Breast epithelium (tissue), 4 donors: Measurements from ENCODE around the gene NR6A1. TPM values are rescaled to one million over a fixed set of nuclear protein-coding genes. Genes with fewer than 3 reads are reported as not detected.

Experiments used
- DNase-seq, 2 donors: peaks; one replicate each; pipeline ENCODE4 v3.0.0-alpha.2; 2019; ENCODE audit warnings: low spot score in 2 of 2
- H3K27ac ChIP-seq, 2 donors: fragments of 200-600 bp; sonication (generic) in 1 of 2; one replicate each; pipeline ENCODE4 v1.5.1; 2016 to 2019; ENCODE audit warnings: mild to moderate bottlenecking in 1 of 2
- H3K27me3 ChIP-seq, 2 donors: fragments of 200-600 bp; sonication (generic) in 1 of 2; one replicate each; pipeline versions ENCODE4 v1.5.1 to v1.6.0; 2017 to 2019; ENCODE audit warnings: control low read depth in 1 of 2, mild to moderate bottlenecking in 1 of 2
- H3K36me3 ChIP-seq: fragments of 200-600 bp; one replicate; pipeline ENCODE4 v1.5.1; 2019
- H3K4me1 ChIP-seq, 2 donors: fragments of 200-600 bp; sonication (generic); one replicate each; pipeline ENCODE4 v1.5.1; 2016 to 2019; ENCODE audit warnings: control low read depth in 1 of 2
- H3K4me3 ChIP-seq, 3 donors: fragments of 200-600 bp; sonication (generic); 1 replicate in 2 of 3; 2 replicates in 1 of 3; pipeline ENCODE4 v1.5.1; 2016 to 2019; ENCODE audit warnings: mild to moderate bottlenecking in 3 of 3, moderate library complexity in 2 of 3
- H3K9me3 ChIP-seq, 2 donors: fragments of 200-600 bp; sonication (generic) in 1 of 2; one replicate each; pipeline ENCODE4 v1.5.1; 2016 to 2019; ENCODE audit warnings: control low read depth in 1 of 2
- CTCF ChIP-seq, 3 donors: fragments of 450-650 bp; IDR thresholded peaks; one replicate each; pipeline ENCODE4 v1.5.1; 2016 to 2017; ENCODE audit warnings: antibody characterized with exemption in 3 of 3, mild to moderate bottlenecking in 3 of 3, moderate library complexity in 3 of 3
- POLR2A ChIP-seq: fragments of 450-650 bp; IDR thresholded peaks from one replicate; pipeline ENCODE4 v1.6.1; 2016; ENCODE audit warnings: antibody characterized with exemption, mild to moderate bottlenecking, moderate library complexity
- POLR2AphosphoS5 ChIP-seq, 3 donors: sonication (generic); formaldehyde crosslinking; IDR thresholded peaks; one replicate each; pipeline ENCODE4 v1.6.1; 2017; ENCODE audit warnings: antibody characterized with exemption in 3 of 3
- intact Hi-C: fragments of 100-400 bp; cut with DNase I; formaldehyde crosslinking; loops from one replicate; pipeline ENCODE4 v1.15.1; 2023; ENCODE audit warnings: low total_unique reads
- total RNA-seq, 3 donors: library from RNA; depleted of rRNA; stranded (reverse); fragments of >200 nt; gene quantifications; one replicate each; pipeline ENCODE4 v1.1.0, GENCODE V29; 2016

Gene NR6A1
- total RNA-seq, 3 donors from 2014 or later, result 1.3 to 5.3 (median 3.9) TPM

GRCh38 chr9:124671861-124672260 lies 99.2 kb downstream of the NR6A1 start:
- TF ChIP-seq CTCF (IDR thresholded peaks at IDR 0.05) (no peak), POLR2AphosphoS5 (IDR thresholded peaks at IDR 0.05) (no peak), POLR2A (no peak)
- Histone ChIP-seq H3K36me3 (no peaks in the 10 kb centered on the region), H3K4me1 (no peaks in the 10 kb centered on the region), H3K27ac (no peak overlapping the region), H3K9me3 (no peaks in the 10 kb centered on the region), H3K4me3 (no peak overlapping the region), H3K27me3 (no peaks in the 10 kb centered on the region)
- DNase-seq, result no peak
- intact Hi-C loops, result no loop called here

GRCh38 chr9:124666642-124667041 lies 104.5 kb downstream of the NR6A1 start:
- no peaks in the 10 kb centered on the region for H3K27me3 ChIP-seq
- DNase-seq, result no peak
- intact Hi-C loops, result no loop called here

GRCh38 chr9:124665391-124666058 lies 105.6 kb downstream of the NR6A1 start:
- Histone ChIP-seq H3K27ac (no peak overlapping the region), H3K27me3 (no peaks in the 10 kb centered on the region), H3K36me3 (no peaks in the 10 kb centered on the region), H3K4me3 (no peak overlapping the region), H3K9me3 (no peaks in the 10 kb centered on the region), H3K4me1 (no peaks in the 10 kb centered on the region)
- DNase-seq, result no peak
- TF ChIP-seq CTCF (IDR thresholded peaks at IDR 0.05) (no peak), POLR2A (no peak), POLR2AphosphoS5 (IDR thresholded peaks at IDR 0.05) (no peak)
- intact Hi-C loops, result no loop called here

More at GRCh38 chr9:124666642-124667041, 104.5 kb downstream of the NR6A1 start:
- Histone ChIP-seq H3K27ac (no peak overlapping the region), H3K9me3 (no peaks in the 10 kb centered on the region), H3K4me1 (no peaks in the 10 kb centered on the region), H3K36me3 (no peaks in the 10 kb centered on the region), H3K4me3 (no peak overlapping the region)
- TF ChIP-seq POLR2AphosphoS5 (IDR thresholded peaks at IDR 0.05) (no peak), CTCF (IDR thresholded peaks at IDR 0.05) (no peak), POLR2A (no peak)

- Histone ChIP-seq H3K4me3 (no peak overlapping the region), H3K9me3 (no peaks in the 10 kb centered on the region), H3K27me3 (no peaks in the 10 kb centered on the region), H3K4me1 (no peaks in the 10 kb centered on the region), H3K36me3 (no peaks in the 10 kb centered on the region), H3K27ac (no peak overlapping the region)
- no peak for DNase-seq
- TF ChIP-seq CTCF (IDR thresholded peaks at IDR 0.05) (no peak), POLR2A (no peak), POLR2AphosphoS5 (IDR thresholded peaks at IDR 0.05) (no peak)
- intact Hi-C loops, result no loop called here
Measured at GRCh38 chr9:124664143-124664542, 107.0 kb downstream of the NR6A1 start.

GRCh38 chr9:124663046-124663961 lies 107.8 kb downstream of the NR6A1 start:
- no peak for DNase-seq
- Histone ChIP-seq H3K27me3 (no peaks in the 10 kb centered on the region), H3K9me3 (no peaks in the 10 kb centered on the region), H3K36me3 (no peaks in the 10 kb centered on the region), H3K4me3 (no peak overlapping the region), H3K4me1 (no peaks in the 10 kb centered on the region), H3K27ac (no peak overlapping the region)
- intact Hi-C loops, result no loop called here
- TF ChIP-seq POLR2AphosphoS5 (IDR thresholded peaks at IDR 0.05), result no peak
- no peak for TF ChIP-seq CTCF (IDR thresholded peaks at IDR 0.05)
- TF ChIP-seq POLR2A, result no peak
